Prostate gland (tissue), 2 donors: ENCODE data around the gene CHAF1A. TPM values are rescaled to one million over a fixed set of nuclear protein-coding genes. Genes with fewer than 3 reads are reported as not detected.

Experiments
- DNase-seq: peaks from one replicate; pipeline ENCODE4 v3.0.0-alpha.2; 2019; ENCODE audit warnings: low spot score
- H3K27ac ChIP-seq, 2 donors: fragments of 200-600 bp; sonication (generic); 2 replicates each; pipeline ENCODE4 v1.5.1; 2017 to 2019
- H3K27me3 ChIP-seq: fragments of 200-600 bp; sonication (generic); replicated peaks from 2 replicates; pipeline ENCODE4 v1.5.1; 2019; ENCODE audit not compliant: insufficient read depth
- H3K36me3 ChIP-seq, 2 donors: fragments of 200-600 bp; sonication (generic); 1 replicate in 1 of 2; 2 replicates in 1 of 2; pipeline versions ENCODE4 v1.5.1 to v1.8.1; 2017 to 2019
- H3K4me1 ChIP-seq: fragments of 200-600 bp; sonication (generic); replicated peaks from 2 replicates; pipeline ENCODE4 v1.5.1; 2019
- H3K4me3 ChIP-seq, 2 donors: fragments of 200-600 bp; sonication (generic); 2 replicates each; pipeline ENCODE4 v1.5.1; 2017 to 2019
- H3K9me3 ChIP-seq: fragments of 200-600 bp; sonication (generic); 2 replicates; pipeline ENCODE4 v1.5.1; 2017
- CTCF ChIP-seq, 4 experiments: fragments of 200-600 bp in 2 of 4; fragments of 450-650 bp in 2 of 4; sonication (generic) in 2 of 4; IDR thresholded peaks; 1 replicate in 3 of 4; 2 replicates in 1 of 4; pipeline ENCODE4 v1.5.1; 2016 to 2019; ENCODE audit warnings: antibody characterized with exemption in 4 of 4, mild to moderate bottlenecking in 2 of 4, moderate library complexity in 2 of 4
- POLR2A ChIP-seq: fragments of 450-650 bp; IDR thresholded peaks from one replicate; pipeline ENCODE4 v1.6.1; 2016; ENCODE audit warnings: antibody characterized with exemption, mild to moderate bottlenecking
- POLR2AphosphoS5 ChIP-seq: sonication (generic); formaldehyde crosslinking; IDR thresholded peaks from one replicate; pipeline ENCODE4 v1.6.1; 2017; ENCODE audit warnings: antibody characterized with exemption
- WGBS: methylation state at CpG from one replicate; pipeline ENCODE4 v1.1.5; 2018; 5-methylcytosine and 5-hydroxymethylcytosine counted together
- intact Hi-C: fragments of 100-400 bp; cut with DNase I; formaldehyde crosslinking; loops from one replicate; pipeline ENCODE4 v1.14.2; 2022
- total RNA-seq, 2 donors: library from RNA; depleted of rRNA; stranded (reverse); fragments of >200 nt; gene quantifications; one replicate each; pipeline ENCODE4 v1.1.0, GENCODE V29; 2016

CHAF1A gene
- total RNA-seq, 2 donors from 2014 or later: 13.0 to 18.1 TPM

- peaks cover 3% of the 10 kb centered on the region for H3K4me1 ChIP-seq
- no peaks in the 10 kb centered on the region for H3K27me3 ChIP-seq
- H3K27ac ChIP-seq: no peak overlapping the region
- no peak overlapping the region for H3K4me3 ChIP-seq
- H3K9me3 ChIP-seq: no peaks in the 10 kb centered on the region
- 41% methylated on average over 9 of the region's 9 CpGs for WGBS
- no peaks in the 10 kb centered on the region for H3K36me3 ChIP-seq
- no peak for DNase-seq
- intact Hi-C loops: no loop called here
- no peak for TF ChIP-seq POLR2AphosphoS5
- TF ChIP-seq CTCF (IDR thresholded peaks at IDR 0.05): no peak
These were observed 12.4 kb downstream of the CHAF1A start for GRCh38 chr19:4414800-4415321.

GRCh38 chr19:4415352-4415751 lies 12.9 kb downstream of the CHAF1A start:
- Histone ChIP-seq H3K27me3 (no peaks in the 10 kb centered on the region), H3K9me3 (no peaks in the 10 kb centered on the region), H3K4me1 (peaks cover 3% of the 10 kb centered on the region), H3K27ac (no peak overlapping the region), H3K4me3 (no peak overlapping the region), H3K36me3 (no peaks in the 10 kb centered on the region)
- intact Hi-C loops: no loop called here
- no peak for TF ChIP-seq POLR2A
- no peak for DNase-seq
- WGBS: 64% methylated on average over 10 of the region's 10 CpGs

GRCh38 chr19:4416268-4416667 lies 13.8 kb downstream of the CHAF1A start:
- intact Hi-C loops: no loop called here
- 94% methylated on average over 9 of the region's 9 CpGs for WGBS
- TF ChIP-seq POLR2AphosphoS5 (no peak), CTCF (IDR thresholded peaks at IDR 0.05) (no peak), POLR2A (no peak)
- Histone ChIP-seq H3K27me3 (no peaks in the 10 kb centered on the region), H3K36me3 (no peaks in the 10 kb centered on the region), H3K9me3 (no peaks in the 10 kb centered on the region), H3K27ac (no peak overlapping the region), H3K4me1 (peaks cover 3% of the 10 kb centered on the region), H3K4me3 (no peak overlapping the region)
- no peak for DNase-seq

GRCh38 chr19:4423416-4424126 lies 21.1 kb downstream of the CHAF1A start:
- H3K4me1 ChIP-seq: no peaks in the 10 kb centered on the region
- no peak overlapping the region for H3K27ac ChIP-seq
- no peak for DNase-seq
- no peaks in the 10 kb centered on the region for H3K27me3 ChIP-seq
- no peaks in the 10 kb centered on the region for H3K36me3 ChIP-seq
- H3K4me3 ChIP-seq: no peak overlapping the region
- 88% methylated on average over 16 of the region's 16 CpGs for WGBS
- TF ChIP-seq POLR2A (no peak), POLR2AphosphoS5 (no peak), CTCF (IDR thresholded peaks at IDR 0.05) (no peak)
- intact Hi-C loops: no loop called here
- H3K9me3 ChIP-seq: no peaks in the 10 kb centered on the region

- H3K27me3 ChIP-seq: no peaks in the 10 kb centered on the region
- no peaks in the 10 kb centered on the region for H3K36me3 ChIP-seq
- TF ChIP-seq POLR2A (no peak), CTCF (IDR thresholded peaks at IDR 0.05) (no peak), POLR2AphosphoS5 (no peak)
- no peak for DNase-seq
- H3K4me1 ChIP-seq: no peaks in the 10 kb centered on the region
- H3K4me3 ChIP-seq: no peak overlapping the region
- WGBS: 97% methylated on average over 6 of the region's 6 CpGs
- no peak overlapping the region for H3K27ac ChIP-seq
- intact Hi-C loops: no loop called here
- H3K9me3 ChIP-seq: no peaks in the 10 kb centered on the region
These were observed 23.1 kb downstream of the CHAF1A start for GRCh38 chr19:4425537-4425936.
